C4-2B (cell line): Measurements from ENCODE around the gene FADS2.

Experiments used
- H3K27ac ChIP-seq: fragments of 450-650 bp; 2 replicates; pipeline ENCODE4 v1.5.1; 2017
- CTCF ChIP-seq: fragments of 450-650 bp; conservative IDR thresholded peaks from 2 replicates; pipeline ENCODE4 v1.5.1; 2017; ENCODE audit warnings: mild to moderate bottlenecking
- ZFX ChIP-seq: fragments of 450-650 bp; IDR thresholded peaks from 2 replicates; pipeline ENCODE4 v1.6.1; 2017

FADS2 gene

GRCh38 chr11:61868571-61869428 is 40.7 kb downstream of the FADS2 start:
- H3K27ac ChIP-seq, result no peak overlapping the region
- TF ChIP-seq CTCF (no peak), ZFX (no peak)

- TF ChIP-seq CTCF, result no peak
- H3K27ac ChIP-seq, result no peak overlapping the region
These were observed 41.3 kb downstream of the FADS2 start for GRCh38 chr11:61869429-61869707.

GRCh38 chr11:61869708-61870451 is 41.8 kb downstream of the FADS2 start:
- peak overlapping the region; percentile 12; the same call in 1 of the 2 replicates for H3K27ac ChIP-seq
- TF ChIP-seq ZFX, result no peak
- TF ChIP-seq CTCF, result no peak

GRCh38 chr11:61870541-61871031 is 42.5 kb downstream of the FADS2 start:
- TF ChIP-seq CTCF, result no peak
- TF ChIP-seq ZFX, result no peak
- H3K27ac ChIP-seq, result peak overlapping the region; percentile 12; the same call in 1 of the 2 replicates

- H3K27ac ChIP-seq, result peak overlapping the region; percentile 4; the same call in 1 of the 2 replicates
- peak; percentile 92 for TF ChIP-seq CTCF
- no peak for TF ChIP-seq ZFX
These were observed 43.1 kb downstream of the FADS2 start for GRCh38 chr11:61871158-61871597.

- TF ChIP-seq ZFX, result no peak
- no peak for TF ChIP-seq CTCF
- no peak overlapping the region for H3K27ac ChIP-seq
These were observed 45.0 kb downstream of the FADS2 start for GRCh38 chr11:61872935-61873565.
